ENCODE measurements around the gene RNH1.
A peak's percentile ranks its signal among the peaks of the same experiment; 100 is the strongest.

The RNH1 gene

DNA sequence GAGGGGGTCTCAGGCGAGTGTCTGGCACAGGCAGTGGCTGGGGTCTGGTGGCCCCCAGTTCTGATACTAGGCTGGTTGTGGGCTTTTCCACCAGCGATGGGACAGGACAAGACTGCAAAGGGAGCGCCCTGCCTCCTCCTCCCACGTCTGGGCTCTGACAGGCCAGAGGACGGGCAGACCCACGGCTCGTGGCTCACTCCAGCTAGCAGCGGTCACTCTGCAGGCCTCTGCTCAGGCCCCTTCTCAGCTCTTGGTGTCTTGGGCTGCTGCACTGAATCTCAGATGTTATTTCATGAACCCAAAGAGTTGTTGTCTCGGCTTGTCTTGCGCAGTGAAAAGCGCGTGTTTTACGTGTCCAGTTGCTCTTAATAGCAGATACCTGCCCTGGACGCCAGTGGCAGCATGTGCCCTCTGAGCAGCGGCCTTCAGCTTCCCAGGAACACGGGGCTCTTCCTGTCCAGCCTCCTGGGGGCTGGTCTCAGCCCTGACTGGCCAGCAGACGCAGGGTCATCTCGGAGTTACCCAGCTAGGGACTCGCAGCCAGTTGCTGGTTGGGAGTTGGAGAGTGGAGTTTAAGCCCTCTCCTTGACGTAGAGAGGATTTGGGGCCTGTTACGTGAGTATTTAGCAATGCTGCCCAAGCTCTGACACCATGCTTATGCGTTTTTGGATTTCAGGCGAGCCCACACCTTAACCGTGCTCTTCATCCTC lies 47.4 kb downstream of the RNH1 start:
- DNase-seq (ENCODE audit: low read depth, low spot score) = no peak

- DNase-seq (ENCODE audit: low read depth, low spot score) = no peak
Observed at GRCh38 chr11:457111-457760, 49.8 kb downstream of the RNH1 start.

DNA sequence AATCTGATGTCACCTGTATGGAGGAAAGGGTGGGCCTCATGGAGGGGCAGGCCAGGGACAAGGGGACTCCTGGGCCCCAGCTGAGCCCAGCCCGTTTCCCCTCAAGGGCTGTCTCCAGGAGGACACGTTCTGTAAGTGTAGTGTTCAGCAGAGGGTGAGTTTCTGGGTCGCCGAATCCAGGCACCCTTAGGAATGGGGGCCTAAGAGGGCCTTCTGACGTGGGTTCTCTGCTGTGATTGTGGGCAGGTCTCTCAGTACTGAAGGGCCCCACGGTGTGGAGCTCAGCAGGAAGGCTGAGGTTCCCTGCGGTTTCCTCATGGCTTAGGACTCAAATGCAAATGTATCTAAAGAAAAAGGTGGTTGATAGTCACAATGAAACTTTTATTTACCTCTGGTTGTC lies 50.5 kb downstream of the RNH1 start:
- DNase-seq (ENCODE audit: low read depth, low spot score) = no peak

DNA sequence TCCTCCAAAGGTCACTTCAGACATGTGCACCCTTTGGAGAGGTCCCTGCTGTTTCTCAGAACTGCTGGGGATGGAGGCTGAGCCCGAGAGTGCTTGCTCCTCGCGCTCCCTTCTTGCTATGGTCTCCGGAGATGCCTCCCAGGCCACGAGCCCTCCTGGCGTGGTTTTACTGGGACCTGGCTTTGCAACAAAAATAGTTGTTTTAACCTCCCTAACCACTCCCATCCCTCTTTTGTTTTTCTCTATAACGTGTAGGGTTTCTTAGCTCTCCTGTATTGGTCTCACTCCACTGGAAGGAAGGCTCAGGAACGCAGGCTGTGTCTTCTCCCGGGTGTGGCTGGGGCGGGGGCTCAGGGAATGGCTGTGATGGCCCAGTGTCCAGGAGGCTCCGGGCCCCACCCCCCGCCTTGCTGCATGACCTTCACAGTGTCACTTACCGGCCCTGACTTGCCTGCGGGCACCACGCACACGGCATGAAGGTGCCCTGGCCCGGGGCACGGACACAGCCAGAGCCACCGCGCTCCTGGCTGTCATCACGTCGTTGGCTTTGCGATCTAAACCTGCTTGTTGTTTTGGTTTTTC lies 51.4 kb downstream of the RNH1 start:
- no peak for DNase-seq (ENCODE audit: low read depth, low spot score)

GRCh38 chr11:454801-455565 lies 52.1 kb downstream of the RNH1 start:
- DNase-seq (ENCODE audit: low read depth, low spot score) = no peak

DNA sequence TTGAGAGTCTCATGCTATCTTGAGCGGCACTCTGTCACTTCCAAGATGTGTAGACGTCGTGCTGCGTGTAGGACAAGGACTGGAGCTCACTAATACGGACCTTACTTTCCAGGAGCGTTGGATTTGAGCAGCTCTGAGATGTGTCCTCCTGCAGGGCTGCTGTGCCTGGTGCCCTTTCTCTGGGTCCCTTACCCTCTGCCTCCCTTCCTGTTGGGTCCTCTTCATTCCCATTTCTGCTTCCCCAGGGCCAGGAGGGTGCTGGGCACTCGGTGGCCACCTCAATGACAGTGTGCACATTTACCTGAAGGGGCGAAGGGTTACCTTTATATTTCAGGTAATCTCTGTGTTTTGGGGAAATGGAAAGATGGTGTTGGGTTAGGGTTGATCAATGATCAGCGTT lies 53.0 kb downstream of the RNH1 start:
- DNase-seq (ENCODE audit: low read depth, low spot score) = no peak

DNA sequence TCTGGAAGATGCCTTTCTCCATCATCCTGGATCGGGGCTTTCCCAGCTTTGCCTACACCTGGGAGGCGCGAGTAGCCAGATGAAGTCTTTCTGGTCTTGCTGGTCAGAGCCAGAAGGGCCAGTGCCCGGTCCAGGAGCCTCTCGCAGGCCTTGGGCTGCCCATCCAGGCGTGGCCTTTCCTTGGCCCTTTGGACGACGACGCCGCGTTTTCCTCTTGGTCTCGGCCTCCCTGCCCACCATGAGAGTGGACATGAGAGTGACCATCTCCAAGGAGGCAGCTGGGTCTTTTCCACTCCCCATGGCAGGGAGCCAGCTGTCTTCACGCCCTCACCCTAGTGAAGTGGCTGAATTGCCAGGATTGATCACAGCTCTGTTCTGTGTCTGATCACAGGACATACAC lies 53.5 kb downstream of the RNH1 start:
- DNase-seq (ENCODE audit: low read depth, low spot score) = no peak

- DNase-seq (ENCODE audit: low read depth, low spot score) = no peak
Observed at GRCh38 chr11:452916-453527, 54.0 kb downstream of the RNH1 start.

- no peak for DNase-seq (ENCODE audit: low read depth, low spot score)
Observed at GRCh38 chr11:452203-452744, 54.8 kb downstream of the RNH1 start.

DNA sequence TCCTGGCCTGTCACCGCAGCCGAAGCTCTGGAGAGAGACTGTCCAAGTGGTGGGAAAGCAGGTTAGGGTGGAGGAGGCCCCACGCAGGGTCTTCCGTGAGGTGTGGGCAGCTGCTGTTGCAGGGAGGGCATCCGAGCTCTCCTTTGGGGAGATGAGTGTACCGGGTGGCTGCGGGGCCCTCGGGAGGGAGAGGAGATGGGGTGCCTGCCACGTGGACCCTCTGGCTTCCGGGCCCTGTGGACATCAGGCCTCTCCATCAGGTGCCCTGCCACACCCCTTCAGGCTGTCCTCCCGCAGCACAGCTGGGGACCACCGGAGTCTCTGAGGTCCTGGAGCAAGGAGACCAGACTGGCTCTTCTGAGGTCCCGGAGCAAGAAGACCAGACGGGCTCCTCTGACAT lies 55.3 kb downstream of the RNH1 start:
- DNase-seq (ENCODE audit: low read depth, low spot score) = no peak

DNA sequence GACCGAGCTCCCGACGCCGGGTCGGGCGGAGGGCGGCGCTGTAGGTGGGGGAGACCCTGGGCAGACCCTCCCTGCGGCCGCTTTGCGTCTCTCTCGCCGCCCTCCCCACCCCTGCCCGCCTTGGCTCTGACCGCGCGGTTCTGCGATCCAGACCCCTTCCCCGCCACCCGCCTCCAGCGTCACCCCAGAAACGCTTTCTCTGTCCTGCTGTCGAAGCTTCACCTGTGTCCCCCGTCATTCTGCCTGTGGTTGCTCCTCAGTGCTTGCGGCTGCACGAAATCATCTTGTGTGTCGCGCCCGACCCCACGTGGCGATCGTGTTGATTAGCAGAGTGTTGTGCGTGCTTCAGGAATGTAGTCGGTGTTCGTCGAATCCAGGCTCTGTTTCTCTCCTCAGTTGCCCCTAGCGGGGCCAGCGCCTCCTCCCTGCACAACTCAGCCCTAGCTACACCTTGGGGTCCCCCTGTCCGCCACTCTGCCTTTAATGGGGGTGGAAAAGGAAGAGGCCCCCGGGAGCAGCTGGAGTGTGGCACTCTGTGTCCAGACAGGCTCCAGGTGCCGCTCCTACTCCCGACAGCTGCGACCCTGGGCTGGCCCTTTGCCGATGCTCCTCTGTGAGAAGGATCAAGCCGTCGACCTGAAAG lies 56.1 kb downstream of the RNH1 start:
- DNase-seq (ENCODE audit: low read depth, low spot score) = no peak

GRCh38 chr11:449889-450808 lies 56.9 kb downstream of the RNH1 start, which contains the start of gene PTDSS2:
PTDSS2 (plus strand) TSS chr11:450279; CDS start chr11:450456, 177 bp downstream.
- DNase-seq (ENCODE audit: low read depth, low spot score) = peak; percentile 91

DNA sequence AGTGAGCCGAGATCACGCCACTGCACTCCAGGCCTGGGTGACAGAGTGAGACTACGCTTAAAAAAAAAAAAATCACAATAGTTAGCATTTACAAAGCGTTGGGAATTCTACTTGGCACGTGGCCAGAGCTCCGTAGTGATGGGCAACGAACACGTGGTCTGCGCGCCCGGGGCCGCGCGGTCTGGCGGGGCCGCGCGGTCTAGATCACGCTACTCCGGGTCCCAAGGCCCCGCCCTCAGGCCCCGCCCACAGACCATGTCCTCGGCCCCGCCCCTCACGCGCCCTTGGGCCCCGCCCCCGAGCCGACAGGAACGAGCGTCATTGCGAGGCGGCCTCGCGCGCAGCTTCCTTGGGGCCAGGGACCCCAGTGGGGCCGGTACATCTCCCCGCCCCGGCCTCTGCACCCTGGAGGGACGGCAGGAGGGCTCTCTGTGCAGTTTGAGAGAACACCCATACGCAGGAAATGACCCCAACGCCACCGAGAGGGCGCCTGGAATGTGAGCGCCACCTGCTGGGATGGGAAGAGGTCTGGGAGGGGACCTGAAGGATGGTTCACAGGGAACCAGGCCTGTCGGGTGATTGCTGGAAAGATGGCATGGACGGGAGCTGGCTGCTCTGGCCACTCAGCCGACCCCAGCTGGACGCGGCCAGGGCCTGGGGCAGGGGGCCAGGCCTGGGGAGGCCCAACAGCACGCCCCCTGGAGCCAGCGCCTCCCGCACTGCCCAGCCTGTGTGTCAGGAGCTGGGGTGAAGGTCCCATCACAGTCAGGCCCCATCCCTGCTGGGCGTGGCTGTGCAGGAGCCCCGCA lies 58.9 kb downstream of the RNH1 start:
- DNase-seq (ENCODE audit: low read depth, low spot score) = peak; percentile 77

DNA sequence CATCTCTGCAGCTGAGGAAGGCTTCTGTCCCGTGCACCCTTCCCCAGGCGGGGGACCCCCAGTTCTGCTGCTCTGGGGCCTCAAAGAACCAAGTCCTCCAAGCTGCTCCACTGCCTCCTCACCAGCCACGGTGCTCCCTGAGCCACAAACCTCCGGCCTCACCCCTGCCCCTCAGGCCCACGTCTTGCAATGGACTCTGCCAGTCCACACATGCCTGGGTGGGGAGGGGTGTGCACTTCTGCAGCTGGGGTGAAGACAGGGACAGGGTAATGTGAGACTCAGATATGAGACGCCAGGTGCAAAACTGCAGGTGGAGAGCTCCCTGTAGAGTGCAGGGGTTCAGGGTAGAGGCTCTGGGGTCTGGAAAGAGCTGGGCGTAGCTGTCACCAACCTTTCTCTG lies 60.2 kb downstream of the RNH1 start:
- DNase-seq (ENCODE audit: low read depth, low spot score) = no peak

GRCh38 chr11:445765-446588 lies 61.1 kb downstream of the RNH1 start:
- no peak for DNase-seq (ENCODE audit: low read depth, low spot score)

Measured in smooth muscle cell of the brain vasculature (primary cell).